Naive thymus-derived CD4-positive, alpha-beta T cell (primary cell): Measurements from ENCODE around the gene ARF1. TPM values are rescaled to one million over a fixed set of nuclear protein-coding genes. Genes with fewer than 3 reads are reported as not detected.

Experiments
- ATAC-seq: fragments of 150-1000 bp; cut with Tn5 transposase; 2 replicates; pipeline ENCODE4 v1.10.0; 2021; ENCODE audit warnings: mild to moderate bottlenecking, moderate library complexity
- CTCF ChIA-PET: fragments of 350-600 bp; sonication (Branson Sonifier 250); formaldehyde crosslinking; loops from one replicate; lab custom pipeline; 2021; ENCODE audit warnings: antibody characterized with exemption; lab: Charles Lee
- POLR2A ChIA-PET: fragments of 350-600 bp; sonication (Branson Sonifier 250); formaldehyde crosslinking; loops from one replicate; lab custom pipeline; 2021; ENCODE audit warnings: antibody characterized with exemption, inconsistent platforms; lab: Charles Lee
- DNase-seq, 9 donors: peaks; one replicate each; pipeline versions ENCODE4 v3.0.0 to v3.0.0-alpha.2; 2020 to 2022; ENCODE audit warnings: mixed read lengths in 1 of 9
- H3K27ac ChIP-seq: one replicate; pipeline ENCODE4 v1.7.0; 2013; ENCODE audit warnings: mild to moderate bottlenecking, low read depth, low read length, moderate library complexity
- H3K27me3 ChIP-seq, 2 donors: one replicate each; pipeline ENCODE4 v1.7.0; 2013; ENCODE audit warnings: low read length in 2 of 2, mild to moderate bottlenecking in 2 of 2, moderate library complexity in 2 of 2; ENCODE audit not compliant: control insufficient read depth in 2 of 2, insufficient read depth in 2 of 2
- H3K36me3 ChIP-seq, 3 experiments: 1 replicate in 2 of 3; 2 replicates in 1 of 3; pipeline ENCODE4 v1.7.0; 2013; ENCODE audit warnings: low read length in 3 of 3, mild to moderate bottlenecking in 3 of 3, moderate library complexity in 1 of 3; ENCODE audit not compliant: insufficient read depth in 3 of 3, control insufficient read depth in 2 of 3
- H3K4me1 ChIP-seq, 2 donors: one replicate each; pipeline ENCODE4 v1.7.0; 2013; ENCODE audit warnings: low read length in 2 of 2, mild to moderate bottlenecking in 2 of 2, moderate library complexity in 1 of 2; ENCODE audit not compliant: control insufficient read depth in 2 of 2, insufficient read depth in 2 of 2
- H3K4me3 ChIP-seq: 2 replicates; pipeline ENCODE4 v1.7.0; 2013; ENCODE audit warnings: mild to moderate bottlenecking, low read length
- H3K9me3 ChIP-seq, 3 experiments: 1 replicate in 2 of 3; 2 replicates in 1 of 3; pipeline ENCODE4 v1.7.0; 2013; ENCODE audit warnings: low read length in 3 of 3; ENCODE audit not compliant: control insufficient read depth in 2 of 3
- H3K27ac Mint-ChIP-seq, 9 donors: one replicate each; pipeline ENCODE4 v1.8.0; 2020 to 2022; ENCODE audit warnings: mixed read lengths in 9 of 9, mild to moderate bottlenecking in 8 of 9, moderate library complexity in 5 of 9, inconsistent platforms in 2 of 9
- H3K27me3 Mint-ChIP-seq, 5 donors: one replicate each; pipeline ENCODE4 v1.8.0; 2021 to 2022; ENCODE audit warnings: mixed read lengths in 5 of 5, mild to moderate bottlenecking in 1 of 5
- H3K36me3 Mint-ChIP-seq, 5 donors: one replicate each; pipeline ENCODE4 v1.8.0; 2020 to 2022; ENCODE audit warnings: mixed read lengths in 5 of 5, mild to moderate bottlenecking in 3 of 5, inconsistent platforms in 1 of 5
- H3K4me1 Mint-ChIP-seq, 7 donors: one replicate each; pipeline ENCODE4 v1.8.0; 2020 to 2022; ENCODE audit warnings: mixed read lengths in 7 of 7, mild to moderate bottlenecking in 3 of 7, inconsistent platforms in 1 of 7
- H3K4me3 Mint-ChIP-seq, 10 donors: one replicate each; pipeline ENCODE4 v1.8.0; 2020 to 2022; ENCODE audit warnings: mild to moderate bottlenecking in 10 of 10, mixed read lengths in 10 of 10, moderate library complexity in 6 of 10, inconsistent platforms in 2 of 10
- H3K9me3 Mint-ChIP-seq, 11 donors: one replicate each; pipeline ENCODE4 v1.8.0; 2020 to 2022; ENCODE audit warnings: mixed read lengths in 11 of 11, mild to moderate bottlenecking in 4 of 11, inconsistent platforms in 1 of 11, moderate library complexity in 1 of 11
- intact Hi-C, 2 donors: fragments of 100-400 bp; cut with micrococcal nuclease; formaldehyde crosslinking; loops; one replicate each; pipeline ENCODE4 v1.15.1; 2023
- polyA plus RNA-seq, 2 donors: library from polyadenylated mRNA; unstranded; fragments of 300-500 nt; fragmentation: Illumina TruSeq; gene quantifications; one replicate each; pipeline ENCODE4 v1.2.3, GENCODE V29; 2021
- total RNA-seq, 6 experiments: library from RNA in 5 of 6; stranded (reverse) in 5 of 6; gene quantifications; 1 replicate in 5 of 6; 2 replicates in 1 of 6; pipeline ENCODE4 v1.2.3 and lab custom pipeline; 2021 to 2026

Gene ARF1
- total and polyA plus RNA-seq, 7 experiments from 2014 or later, result 198 to 434 (median 344) TPM

- H3K9me3 ChIP-seq, result no peaks in the 10 kb centered on the region
- peaks cover 13 to 29% of the 10 kb centered on the region in 2 donors for H3K4me1 ChIP-seq
- intact Hi-C loops, result no loop called here
- H3K9me3 Mint-ChIP-seq, result peaks cover 0 to 7% (median 0%) of the 10 kb centered on the region in 11 donors
- peaks cover 0 to 10% (median 0%) of the 10 kb centered on the region in 3 experiments for H3K36me3 ChIP-seq
- H3K4me3 ChIP-seq, result no peak overlapping the region
- ChIA-PET POLR2A (interaction anchor here (6.7 kb wide), 1 partner anchor 28 kb away, joined by 109 read pairs; the partner anchor contains the start of gene IBA57), CTCF (interaction anchor here (1.2 to 1.3 kb wide), 3 partner anchors 18 to 363 kb away, joined by 3 read pairs; no protein-coding TSS in a partner anchor)
- H3K4me1 Mint-ChIP-seq, result peaks cover 3 to 20% (median 12%) of the 10 kb centered on the region in 7 donors
- H3K36me3 Mint-ChIP-seq, result peaks cover 0 to 8% (median 0%) of the 10 kb centered on the region in 5 donors
- peaks cover 0 to 45% (median 0%) of the 10 kb centered on the region in 5 donors for H3K27me3 Mint-ChIP-seq
- no peaks in the 10 kb centered on the region for H3K27me3 ChIP-seq
- no peak for ATAC-seq
- no peak overlapping the region for H3K4me3 Mint-ChIP-seq
- DNase-seq, result no peak
- peak overlapping the region in 2 of 9 donors; percentile 11 to 52 for H3K27ac Mint-ChIP-seq
- no peak overlapping the region for H3K27ac ChIP-seq
Measured at GRCh38 chr1:228136901-228137300, 54.4 kb downstream of the ARF1 start.

- peaks cover 0 to 12% (median 0%) of the 10 kb centered on the region in 3 experiments for H3K36me3 ChIP-seq
- ChIA-PET CTCF (interaction anchor here (1.4 kb wide), 1 partner anchor 26 kb away, joined by 9 read pairs; the partner anchor contains the start of gene IBA57), POLR2A (interaction anchor here (1.4 to 6.7 kb wide), 3 partner anchors 25 to 57 kb away, joined by 7 to 109 read pairs (median 8); partner anchors contain the start of genes ARF1, IBA57 and MRPL55)
- DNase-seq, result no peak
- peaks cover 0 to 11% (median 0%) of the 10 kb centered on the region in 5 donors for H3K36me3 Mint-ChIP-seq
- H3K27ac ChIP-seq, result peak overlapping the region; percentile 99
- H3K9me3 Mint-ChIP-seq, result peaks cover 0 to 7% (median 0%) of the 10 kb centered on the region in 11 donors
- intact Hi-C loops, result loop anchor here (1.0 to 2.0 kb wide), 2 partner anchors 8 to 267 kb away; partner anchors contain the start of gene TRIM11 (in 1 of the 2)
- H3K27ac Mint-ChIP-seq, result peak overlapping the region; percentile 83 to 100 (median 99)
- no peaks in the 10 kb centered on the region for H3K27me3 ChIP-seq
- H3K4me1 ChIP-seq, result peaks cover 37 to 49% of the 10 kb centered on the region in 2 donors
- H3K4me1 Mint-ChIP-seq, result peaks cover 23 to 43% (median 34%) of the 10 kb centered on the region in 7 donors
- ATAC-seq, result no peak
- no peaks in the 10 kb centered on the region for H3K9me3 ChIP-seq
- H3K4me3 Mint-ChIP-seq, result peak overlapping the region; percentile 87 to 99 (median 95)
- peak overlapping the region; percentile 88 for H3K4me3 ChIP-seq
- peaks cover 0 to 30% (median 0%) of the 10 kb centered on the region in 5 donors for H3K27me3 Mint-ChIP-seq
Measured at GRCh38 chr1:228139406-228139930, 57.0 kb downstream of the ARF1 start.

- DNase-seq (peak; percentile 98 to 100 (median 100)), ATAC-seq (peak; percentile 93)
- Histone ChIP-seq H3K9me3 (no peaks in the 10 kb centered on the region), H3K4me1 (peaks cover 42 to 49% of the 10 kb centered on the region in 2 donors), H3K27ac (peak within 1 kb of the TSS; percentile 99), H3K4me3 (peak within 1 kb of the TSS; percentile 88), H3K36me3 (peaks cover 0 to 15% (median 0%) of the 10 kb centered on the region in 3 experiments), H3K27me3 (no peaks in the 10 kb centered on the region)
- peaks cover 0 to 5% (median 0%) of the 10 kb centered on the region in 11 donors for H3K9me3 Mint-ChIP-seq
- intact Hi-C loops, result loop anchor here (1.0 to 10.0 kb wide), 17 partner anchors 9 to 1733 kb away; partner anchors contain the start of genes ARF1 (in 2 of the 2), C1orf35 (in 2 of the 2), IBA57 (in 2 of the 2) and MRPL55 (in 2 of the 2)
- H3K36me3 Mint-ChIP-seq, result peaks cover 0 to 11% (median 0%) of the 10 kb centered on the region in 5 donors
- H3K27me3 Mint-ChIP-seq, result peaks cover 0 to 24% (median 0%) of the 10 kb centered on the region in 5 donors
- POLR2A ChIA-PET, result interaction anchor here (1.0 to 6.7 kb wide), 6 partner anchors 9 to 266 kb away, joined by 3 to 109 read pairs (median 6); partner anchors contain the start of genes ARF1, GJC2, IBA57 and MRPL55
- peak within 1 kb of the TSS; percentile 87 to 99 (median 95) for H3K4me3 Mint-ChIP-seq
- H3K27ac Mint-ChIP-seq, result peak within 1 kb of the TSS; percentile 83 to 100 (median 99)
- peaks cover 23 to 48% (median 34%) of the 10 kb centered on the region in 7 donors for H3K4me1 Mint-ChIP-seq
- CTCF ChIA-PET, result interaction anchor here (1.0 to 1.4 kb wide), 3 partner anchors 24 to 28 kb away, joined by 3 to 9 read pairs (median 4); partner anchors contain the start of gene IBA57
Measured at GRCh38 chr1:228139931-228140723, 57.6 kb downstream of the ARF1 start, which contains the start of gene GUK1. Gene GUK1 (plus strand): TSS chr1:228140279. CDS start chr1:228140303, 24 bp downstream.

- H3K4me3 ChIP-seq, result peak overlapping the region; percentile 87
- Mint-ChIP-seq H3K4me3 (peak overlapping the region; percentile 87 to 99 (median 95)), H3K4me1 (peaks cover 23 to 48% (median 34%) of the 10 kb centered on the region in 7 donors), H3K36me3 (peaks cover 0 to 11% (median 0%) of the 10 kb centered on the region in 5 donors), H3K27ac (peak overlapping the region; percentile 56 to 100 (median 99)), H3K27me3 (peaks cover 0 to 19% (median 0%) of the 10 kb centered on the region in 5 donors), H3K9me3 (peaks cover 0 to 5% (median 0%) of the 10 kb centered on the region in 11 donors)
- CTCF ChIA-PET, result interaction anchor here (1.0 to 1.4 kb wide), 3 partner anchors 23 to 28 kb away, joined by 3 to 9 read pairs (median 4); partner anchors contain the start of gene IBA57
- intact Hi-C loops, result loop anchor here (1.0 to 10.0 kb wide), 16 partner anchors 9 to 1733 kb away; partner anchors contain the start of genes ARF1 (in 2 of the 2), C1orf35 (in 2 of the 2), IBA57 (in 2 of the 2) and MRPL55 (in 2 of the 2)
- ATAC-seq (no peak), DNase-seq (no peak)
- H3K4me1 ChIP-seq, result peaks cover 45 to 51% of the 10 kb centered on the region in 2 donors
- POLR2A ChIA-PET, result interaction anchor here (1.0 to 6.7 kb wide), 6 partner anchors 8 to 266 kb away, joined by 3 to 109 read pairs (median 6); partner anchors contain the start of genes ARF1, GJC2, IBA57 and MRPL55
- no peaks in the 10 kb centered on the region for H3K27me3 ChIP-seq
- no peaks in the 10 kb centered on the region for H3K9me3 ChIP-seq
- peaks cover 0 to 22% (median 0%) of the 10 kb centered on the region in 3 experiments for H3K36me3 ChIP-seq
- peak overlapping the region; percentile 98 for H3K27ac ChIP-seq
Measured at GRCh38 chr1:228140724-228141225, 58.3 kb downstream of the ARF1 start.

- Histone ChIP-seq H3K9me3 (no peaks in the 10 kb centered on the region), H3K4me3 (peak overlapping the region; percentile 87), H3K27ac (peak overlapping the region; percentile 98), H3K36me3 (peaks cover 0 to 28% (median 0%) of the 10 kb centered on the region in 3 experiments), H3K27me3 (no peaks in the 10 kb centered on the region), H3K4me1 (peaks cover 44 to 45% of the 10 kb centered on the region in 2 donors)
- Mint-ChIP-seq H3K4me3 (peak overlapping the region; percentile 87 to 99 (median 95)), H3K27me3 (peaks cover 0 to 12% (median 0%) of the 10 kb centered on the region in 5 donors), H3K27ac (peak overlapping the region; percentile 56 to 100 (median 99)), H3K4me1 (peaks cover 23 to 48% (median 34%) of the 10 kb centered on the region in 7 donors), H3K36me3 (peaks cover 0 to 11% (median 0%) of the 10 kb centered on the region in 5 donors), H3K9me3 (peaks cover 0 to 5% (median 0%) of the 10 kb centered on the region in 11 donors)
- ChIA-PET CTCF (no interaction called here), POLR2A (interaction anchor here (1.2 to 3.0 kb wide), 2 partner anchors 12 to 24 kb away, joined by 3 to 29 read pairs; partner anchors contain the start of gene IBA57)
- intact Hi-C loops, result loop anchor here (2.0 to 10.0 kb wide), 5 partner anchors 15 to 1734 kb away; partner anchors contain the start of genes CCSAP (in 1 of the 2) and PARP1 (in 1 of the 2)
- DNase-seq, result peak in 1 of 9 donors; percentile 23
- no peak for ATAC-seq
Measured at GRCh38 chr1:228141226-228142044, 58.9 kb downstream of the ARF1 start.
